ENCODE results near the gene FMO4. TPM values are rescaled to one million over a fixed set of nuclear protein-coding genes. Genes with fewer than 3 reads are reported as not detected.

FMO4 gene
- total and polyA plus RNA-seq, 2 experiments from 2014 or later: 3.8 to 4.1 TPM

DNA sequence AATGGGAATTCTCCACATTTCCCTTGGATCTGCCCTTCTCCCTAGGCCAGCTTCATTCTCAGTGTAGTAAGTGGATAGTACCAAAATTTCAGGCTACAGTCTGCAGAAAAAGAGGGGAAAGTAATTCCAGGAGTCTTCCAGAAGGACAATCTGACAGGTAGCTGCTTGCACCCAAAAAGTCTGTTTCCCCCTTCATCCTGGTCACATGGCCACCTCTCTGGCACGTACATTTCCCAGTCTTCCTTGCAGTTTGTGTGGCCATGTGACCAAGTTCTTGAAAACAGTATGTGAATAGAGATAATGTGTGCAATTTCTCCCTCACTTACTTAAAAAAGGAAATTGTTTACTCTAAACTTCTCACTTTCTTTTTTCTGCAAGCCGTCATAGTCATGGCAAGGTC is 14.6 kb upstream of the FMO4 start:
- Histone ChIP-seq H3K4me1 (ENCODE audit: low read depth) (no peaks in the 10 kb centered on the region), H3K36me3 (no peaks in the 10 kb centered on the region), H3K9me3 (ENCODE audit: low read depth) (no peaks in the 10 kb centered on the region), H3K4me3 (no peak overlapping the region), H3K27me3 (no peaks in the 10 kb centered on the region), H3K27ac (no peak overlapping the region)
- DNase-seq (ENCODE audit: low read depth in 1 of 2, low spot score in 1 of 2): no peak
- TF ChIP-seq, protein P1, sequence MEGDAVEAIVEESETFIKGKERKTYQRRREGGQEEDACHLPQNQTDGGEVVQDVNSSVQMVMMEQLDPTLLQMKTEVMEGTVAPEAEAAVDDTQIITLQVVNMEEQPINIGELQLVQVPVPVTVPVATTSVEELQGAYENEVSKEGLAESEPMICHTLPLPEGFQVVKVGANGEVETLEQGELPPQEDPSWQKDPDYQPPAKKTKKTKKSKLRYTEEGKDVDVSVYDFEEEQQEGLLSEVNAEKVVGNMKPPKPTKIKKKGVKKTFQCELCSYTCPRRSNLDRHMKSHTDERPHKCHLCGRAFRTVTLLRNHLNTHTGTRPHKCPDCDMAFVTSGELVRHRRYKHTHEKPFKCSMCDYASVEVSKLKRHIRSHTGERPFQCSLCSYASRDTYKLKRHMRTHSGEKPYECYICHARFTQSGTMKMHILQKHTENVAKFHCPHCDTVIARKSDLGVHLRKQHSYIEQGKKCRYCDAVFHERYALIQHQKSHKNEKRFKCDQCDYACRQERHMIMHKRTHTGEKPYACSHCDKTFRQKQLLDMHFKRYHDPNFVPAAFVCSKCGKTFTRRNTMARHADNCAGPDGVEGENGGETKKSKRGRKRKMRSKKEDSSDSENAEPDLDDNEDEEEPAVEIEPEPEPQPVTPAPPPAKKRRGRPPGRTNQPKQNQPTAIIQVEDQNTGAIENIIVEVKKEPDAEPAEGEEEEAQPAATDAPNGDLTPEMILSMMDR (IDR thresholded peaks at IDR 0.05; ENCODE audit: low read depth, low read length): no peak

- Histone ChIP-seq H3K4me3 (no peak overlapping the region), H3K9me3 (ENCODE audit: low read depth) (no peaks in the 10 kb centered on the region), H3K36me3 (no peaks in the 10 kb centered on the region), H3K27me3 (no peaks in the 10 kb centered on the region), H3K27ac (no peak overlapping the region), H3K4me1 (ENCODE audit: low read depth) (no peaks in the 10 kb centered on the region)
- TF ChIP-seq, protein P1 (IDR thresholded peaks at IDR 0.05; ENCODE audit: low read depth, low read length): no peak
- DNase-seq (ENCODE audit: low read depth in 1 of 2, low spot score in 1 of 2): no peak
Measured at GRCh38 chr1:171300401-171300800, 13.6 kb upstream of the FMO4 start.

GRCh38 chr1:171310661-171311087 is 3.3 kb upstream of the FMO4 start:
- peak in 1 of 2 donors; percentile 40 for DNase-seq (ENCODE audit: low read depth in 1 of 2, low spot score in 1 of 2)
- Histone ChIP-seq H3K27me3 (no peaks in the 10 kb centered on the region), H3K4me3 (no peak overlapping the region), H3K36me3 (no peaks in the 10 kb centered on the region), H3K9me3 (ENCODE audit: low read depth) (no peaks in the 10 kb centered on the region), H3K27ac (no peak overlapping the region), H3K4me1 (ENCODE audit: low read depth) (peaks cover 11% of the 10 kb centered on the region)
- TF ChIP-seq, protein P1 (IDR thresholded peaks at IDR 0.05; ENCODE audit: low read depth, low read length): no peak

DNA sequence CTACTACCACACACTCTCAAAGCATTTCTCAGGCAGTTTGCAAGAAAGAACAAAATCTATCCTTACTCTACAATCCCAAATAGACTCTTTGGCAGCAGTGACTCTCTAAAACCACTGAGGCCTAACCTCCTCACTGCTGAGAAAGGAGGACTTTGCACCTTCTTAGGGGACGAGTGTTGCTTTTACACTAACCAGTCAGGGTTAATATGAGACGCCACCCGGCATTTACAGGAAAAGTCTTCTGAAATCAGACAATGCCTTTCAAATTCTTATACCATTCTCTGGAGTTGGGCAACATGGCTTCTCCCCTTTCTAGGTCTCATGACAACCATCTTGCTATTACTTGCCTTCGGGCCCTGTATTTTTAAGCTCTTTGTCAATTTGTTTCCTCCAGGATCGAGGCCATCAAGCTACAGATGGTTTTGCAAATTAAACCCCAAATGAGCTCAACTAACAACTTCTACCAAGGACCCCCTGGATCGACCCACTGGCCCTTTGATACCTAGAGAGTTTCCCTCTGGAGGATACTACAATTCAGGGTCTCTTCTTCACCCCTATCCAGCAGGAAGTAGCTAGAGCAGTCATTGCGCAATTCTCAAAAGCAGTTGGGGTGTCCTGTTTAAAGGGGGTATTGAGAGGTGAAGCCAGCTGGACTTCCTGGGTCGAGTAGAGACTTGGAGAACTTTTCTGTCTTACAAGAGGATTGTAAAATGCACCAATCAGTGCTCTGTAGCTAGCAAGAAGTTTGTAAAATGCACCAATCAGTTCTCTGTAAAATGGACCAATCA is 2.0 kb upstream of the FMO4 start:
- H3K9me3 ChIP-seq (ENCODE audit: low read depth): no peaks in the 10 kb centered on the region

GRCh38 chr1:171313319-171313834 is 606 bp upstream of the FMO4 start:
- DNase-seq (ENCODE audit: low read depth in 1 of 2, low spot score in 1 of 2): no peak
- H3K27ac ChIP-seq: peak overlapping the region; percentile 80

More for the DNA sequence above, 2.0 kb upstream of the FMO4 start:
- Histone ChIP-seq H3K4me1 (ENCODE audit: low read depth) (peaks cover 11% of the 10 kb centered on the region), H3K27me3 (no peaks in the 10 kb centered on the region), H3K4me3 (no peak overlapping the region), H3K27ac (no peak overlapping the region), H3K36me3 (no peaks in the 10 kb centered on the region)
- no peak for DNase-seq (ENCODE audit: low read depth in 1 of 2, low spot score in 1 of 2)
- TF ChIP-seq, protein P1 (IDR thresholded peaks at IDR 0.05; ENCODE audit: low read depth, low read length): no peak

More at GRCh38 chr1:171313319-171313834, 606 bp upstream of the FMO4 start:
- Histone ChIP-seq H3K36me3 (no peaks in the 10 kb centered on the region), H3K27me3 (no peaks in the 10 kb centered on the region), H3K4me1 (ENCODE audit: low read depth) (peaks cover 11% of the 10 kb centered on the region), H3K9me3 (ENCODE audit: low read depth) (no peaks in the 10 kb centered on the region), H3K4me3 (no peak overlapping the region)
- TF ChIP-seq, protein P1 (IDR thresholded peaks at IDR 0.05; ENCODE audit: low read depth, low read length): no peak
